Measurements from ENCODE around the gene ZBTB37. TPM values are rescaled to one million over a fixed set of nuclear protein-coding genes. Genes with fewer than 3 reads are reported as not detected.
A peak's percentile ranks its signal among the peaks of the same experiment; 100 is the strongest.

ZBTB37 gene
- total RNA-seq, 2 experiments from 2014 or later = 15.1 to 16.0 TPM

GRCh38 chr1:173853074-173853473 is 15.1 kb upstream of the ZBTB37 start:
- DNase-seq (no peak), ATAC-seq (ENCODE audit: poor library complexity) (no peak)
- Histone ChIP-seq H3K4me3 (ENCODE audit: low read length) (no peak overlapping the region), H3K27me3 (ENCODE audit: control insufficient read depth in 1 of 2, insufficient read depth in 2 of 2, low read length in 2 of 2) (no peaks in the 10 kb centered on the region), H3K27ac (ENCODE audit: low read depth in 1 of 2, low read length in 2 of 2) (no peak overlapping the region), H3K4me1 (ENCODE audit: insufficient read depth, low read length) (no peaks in the 10 kb centered on the region), H3K36me3 (ENCODE audit: insufficient read depth, low read length) (peaks cover 58% of the 10 kb centered on the region), H3K9me3 (ENCODE audit: control insufficient read depth in 1 of 2, insufficient read depth in 1 of 2, low read length in 2 of 2) (no peaks in the 10 kb centered on the region)
- intact Hi-C loops (cut with DNase I, micrococcal nuclease) = no loop called here
- no peak overlapping the region for H3K4me3 Mint-ChIP-seq
- no peak overlapping the region for H3K27ac Mint-ChIP-seq
- no peak for TF ChIP-seq CTCF (IDR thresholded peaks at IDR 0.05)
- peaks cover 61% of the 10 kb centered on the region for H3K36me3 Mint-ChIP-seq (ENCODE audit: low read depth)
- no peaks in the 10 kb centered on the region for H3K4me1 Mint-ChIP-seq (ENCODE audit: low read depth)
- POLR2A ChIA-PET = interaction anchor here (1.4 kb wide), 1 partner anchor 13 kb away, joined by 5 read pairs; no protein-coding TSS in a partner anchor
- H3K9me3 Mint-ChIP-seq = no peaks in the 10 kb centered on the region
- no peaks in the 10 kb centered on the region for H3K27me3 Mint-ChIP-seq
- CTCF ChIA-PET = no interaction called here

GRCh38 chr1:173856014-173856413 is 12.2 kb upstream of the ZBTB37 start:
- H3K27me3 Mint-ChIP-seq = no peaks in the 10 kb centered on the region
- H3K4me3 Mint-ChIP-seq = no peak overlapping the region
- H3K9me3 Mint-ChIP-seq = no peaks in the 10 kb centered on the region
- intact Hi-C loops (cut with DNase I, micrococcal nuclease) = no loop called here
- TF ChIP-seq CTCF (IDR thresholded peaks at IDR 0.05) = no peak
- no peak overlapping the region for H3K27ac ChIP-seq (ENCODE audit: low read depth in 1 of 2, low read length in 2 of 2)
- DNase-seq = no peak
- H3K36me3 Mint-ChIP-seq (ENCODE audit: low read depth) = peaks cover 67% of the 10 kb centered on the region
- peaks cover 66% of the 10 kb centered on the region for H3K36me3 ChIP-seq (ENCODE audit: insufficient read depth, low read length)
- CTCF ChIA-PET = no interaction called here
- no peaks in the 10 kb centered on the region for H3K4me1 ChIP-seq (ENCODE audit: insufficient read depth, low read length)
- no peaks in the 10 kb centered on the region for H3K4me1 Mint-ChIP-seq (ENCODE audit: low read depth)
- H3K27me3 ChIP-seq (ENCODE audit: control insufficient read depth in 1 of 2, insufficient read depth in 2 of 2, low read length in 2 of 2) = no peaks in the 10 kb centered on the region
- no peak for ATAC-seq (ENCODE audit: poor library complexity)
- no peak overlapping the region for H3K4me3 ChIP-seq (ENCODE audit: low read length)
- peak overlapping the region; percentile 34 for H3K27ac Mint-ChIP-seq
- POLR2A ChIA-PET = interaction anchor here (1.6 kb wide), 1 partner anchor 12 kb away, joined by 3 read pairs; the partner anchor contains the start of genes GAS5 and ZBTB37
- no peaks in the 10 kb centered on the region for H3K9me3 ChIP-seq (ENCODE audit: control insufficient read depth in 1 of 2, insufficient read depth in 1 of 2, low read length in 2 of 2)

GRCh38 chr1:173856903-173857302 is 11.3 kb upstream of the ZBTB37 start:
- no peak for TF ChIP-seq CTCF (IDR thresholded peaks at IDR 0.05)
- peak overlapping the region; percentile 24 for H3K27ac Mint-ChIP-seq
- no peak overlapping the region for H3K4me3 Mint-ChIP-seq
- H3K9me3 Mint-ChIP-seq = no peaks in the 10 kb centered on the region
- Histone ChIP-seq H3K36me3 (ENCODE audit: insufficient read depth, low read length) (peaks cover 68% of the 10 kb centered on the region), H3K27me3 (ENCODE audit: control insufficient read depth in 1 of 2, insufficient read depth in 2 of 2, low read length in 2 of 2) (no peaks in the 10 kb centered on the region), H3K4me3 (ENCODE audit: low read length) (no peak overlapping the region), H3K4me1 (ENCODE audit: insufficient read depth, low read length) (no peaks in the 10 kb centered on the region), H3K9me3 (ENCODE audit: control insufficient read depth in 1 of 2, insufficient read depth in 1 of 2, low read length in 2 of 2) (no peaks in the 10 kb centered on the region), H3K27ac (ENCODE audit: low read depth in 1 of 2, low read length in 2 of 2) (no peak overlapping the region)
- POLR2A ChIA-PET = interaction anchor here (1.6 kb wide), 1 partner anchor 11 kb away, joined by 3 read pairs; the partner anchor contains the start of genes GAS5 and ZBTB37
- H3K4me1 Mint-ChIP-seq (ENCODE audit: low read depth) = no peaks in the 10 kb centered on the region
- H3K27me3 Mint-ChIP-seq = no peaks in the 10 kb centered on the region
- peaks cover 67% of the 10 kb centered on the region for H3K36me3 Mint-ChIP-seq (ENCODE audit: low read depth)
- CTCF ChIA-PET = no interaction called here
- intact Hi-C loops (cut with DNase I, micrococcal nuclease) = no loop called here
- ATAC-seq (ENCODE audit: poor library complexity) = no peak
- no peak for DNase-seq
